ENCODE measurements around the gene MTF2.
A peak's percentile ranks its signal among the peaks of the same experiment; 100 is the strongest.
"Not testable (repeated sequence)": the region's sequence is repeated elsewhere in the genome, so short reads cannot be mapped to it uniquely, and the experiment has no call there.

MTF2 gene

DNA sequence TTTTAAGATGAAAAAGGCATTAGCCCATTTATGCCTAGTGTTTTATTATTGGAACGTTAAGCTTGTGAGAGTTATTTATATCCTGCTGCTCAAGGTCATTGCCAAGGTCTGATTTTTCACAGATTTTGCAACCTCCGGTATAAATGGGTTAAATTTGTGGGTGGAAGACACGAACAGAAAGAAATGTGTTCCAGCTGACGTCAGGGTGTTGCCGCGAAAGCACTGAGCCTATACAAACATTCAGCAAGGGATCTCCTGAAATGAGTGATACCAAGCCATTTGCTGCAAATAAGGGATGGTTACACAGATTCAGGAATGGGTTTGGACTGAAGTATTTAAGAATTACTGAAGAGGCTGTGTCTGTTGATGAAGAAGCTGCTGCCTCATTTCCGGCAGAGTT, 68.9 kb downstream of the MTF2 start:
- DNase-seq: no peak

DNA sequence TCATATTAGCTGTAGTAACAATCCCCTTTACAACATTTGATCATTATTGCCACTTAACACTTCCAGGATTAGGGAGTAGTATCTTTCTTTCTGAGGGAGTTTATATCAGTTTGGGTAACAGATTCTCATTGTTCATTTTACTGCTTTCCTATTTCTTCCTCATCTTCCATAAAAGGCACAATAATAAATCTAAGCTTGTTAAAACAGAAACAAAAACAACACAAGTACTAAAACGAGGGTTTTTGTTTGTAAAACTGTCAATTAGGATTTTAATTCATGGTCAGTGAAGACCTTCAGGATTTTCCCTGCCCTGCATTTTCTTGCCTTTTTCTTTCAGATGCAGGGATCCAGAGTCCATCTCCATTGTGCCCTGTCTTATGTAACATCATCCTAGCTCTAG, 71.6 kb downstream of the MTF2 start:
- DNase-seq: no peak

DNA sequence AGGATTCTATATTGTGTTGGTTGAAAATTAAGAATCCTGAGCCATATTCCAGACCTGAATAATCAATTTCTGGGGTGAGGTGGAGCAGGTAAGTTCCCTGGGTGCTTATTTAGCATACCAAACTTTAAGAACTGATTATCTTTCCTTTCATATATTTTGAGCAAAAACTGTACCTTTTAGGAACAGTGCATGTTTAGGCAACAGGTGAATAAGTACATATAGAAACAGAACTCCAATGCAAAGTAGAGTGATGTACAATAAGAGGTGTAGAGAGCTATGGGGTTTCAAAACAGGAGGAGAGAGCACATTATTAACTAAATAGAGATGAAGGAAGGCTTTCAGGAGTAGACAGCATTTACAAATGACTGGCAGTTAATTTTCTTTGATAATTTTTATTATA, 72.4 kb downstream of the MTF2 start:
- DNase-seq: no peak

DNA sequence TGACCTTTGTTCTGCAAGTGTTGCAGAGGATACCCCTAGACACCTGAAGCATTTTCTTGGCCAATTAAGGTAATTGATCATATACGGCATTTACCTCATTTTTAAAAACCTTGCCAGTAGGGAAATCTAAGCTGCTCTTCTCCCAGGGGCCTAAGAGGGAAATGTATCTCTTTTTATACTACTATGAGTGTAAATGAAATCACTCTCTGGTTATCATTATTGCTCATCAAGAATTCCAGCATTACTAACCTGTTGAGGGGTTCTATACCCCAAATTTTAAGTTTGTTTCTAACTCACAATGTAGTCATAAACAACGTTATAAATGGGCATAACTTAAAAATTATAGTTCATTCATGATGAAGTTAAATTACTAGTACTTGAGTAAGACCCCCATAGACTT, 73.8 kb downstream of the MTF2 start:
- DNase-seq: no peak

DNA sequence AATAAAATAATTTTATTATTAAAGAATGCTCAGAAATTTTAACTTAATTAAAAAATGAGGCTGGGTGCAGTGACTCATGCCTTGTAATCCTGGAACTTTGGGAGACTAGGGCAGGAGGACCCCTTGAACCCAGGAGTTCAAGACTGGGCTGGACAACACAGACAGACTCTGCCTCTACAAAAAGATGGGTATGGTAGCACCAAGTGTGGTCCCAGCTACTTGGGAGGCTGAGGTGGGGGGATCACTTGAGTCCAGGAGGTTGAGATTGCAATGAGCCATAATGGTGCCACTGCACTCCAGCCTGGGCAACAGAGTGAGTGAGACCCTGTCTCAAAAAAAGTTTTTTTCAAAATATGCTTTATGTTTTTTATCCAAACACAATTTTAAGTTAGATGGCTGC, 75.8 kb downstream of the MTF2 start:
- DNase-seq: no peak

DNA sequence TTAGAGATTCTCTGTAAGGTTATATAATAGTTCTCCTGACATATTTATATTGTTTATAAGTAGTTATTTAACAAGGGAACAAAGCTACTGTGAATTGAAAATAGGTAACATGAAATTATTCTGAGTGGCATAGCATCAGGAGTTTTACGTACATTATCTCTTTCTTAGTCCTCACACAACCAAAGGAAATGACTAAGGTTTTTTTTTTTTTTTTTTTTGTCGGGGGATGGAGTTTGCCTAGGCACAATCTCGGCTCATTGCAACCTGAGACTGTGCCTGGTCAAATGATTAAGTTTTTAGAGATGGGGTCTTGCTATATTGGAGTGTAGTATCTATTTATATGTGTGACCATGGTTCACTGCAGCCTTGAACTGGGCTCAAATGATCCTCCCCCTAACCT, 76.3 kb downstream of the MTF2 start:
- DNase-seq: no peak

DNA sequence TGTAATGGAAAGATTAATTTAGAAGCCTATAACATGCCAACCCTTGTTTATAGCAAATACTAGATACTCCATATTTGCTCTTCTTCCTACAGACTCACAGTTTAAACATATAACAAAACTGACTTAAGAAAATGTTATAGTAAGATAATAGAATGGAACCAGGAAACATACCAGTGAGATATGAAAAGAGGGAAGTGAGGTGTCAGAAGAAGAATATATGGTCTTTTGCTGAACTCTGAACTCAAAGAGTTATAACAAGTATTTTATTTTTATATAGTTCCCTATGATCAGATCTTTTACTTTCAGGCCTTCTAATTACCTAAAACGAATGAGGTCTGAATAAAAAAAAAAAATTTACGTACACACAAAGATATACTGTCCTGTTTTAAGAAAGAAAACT, 80.3 kb downstream of the MTF2 start:
- DNase-seq: no peak

DNA sequence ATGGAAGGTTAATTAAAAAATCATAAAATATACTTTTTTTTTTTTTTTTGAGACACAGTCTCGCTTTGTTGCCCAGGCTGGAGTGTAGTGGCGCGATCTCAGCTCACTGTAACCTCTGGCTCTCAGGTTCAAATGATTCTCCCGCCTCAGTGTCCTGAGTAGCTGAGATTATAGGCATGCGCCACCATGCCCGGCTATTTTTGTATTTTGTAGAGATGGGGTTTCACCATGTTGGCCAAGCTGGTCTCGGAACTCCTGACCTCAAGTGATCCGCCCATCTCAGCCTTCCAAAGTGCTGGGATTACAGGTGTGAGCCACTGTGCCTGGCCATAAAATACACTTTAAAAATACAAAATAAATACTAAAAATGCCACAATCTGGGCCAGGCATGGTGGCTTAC, 84.2 kb downstream of the MTF2 start:
- not testable (repeated sequence) for DNase-seq

DNA sequence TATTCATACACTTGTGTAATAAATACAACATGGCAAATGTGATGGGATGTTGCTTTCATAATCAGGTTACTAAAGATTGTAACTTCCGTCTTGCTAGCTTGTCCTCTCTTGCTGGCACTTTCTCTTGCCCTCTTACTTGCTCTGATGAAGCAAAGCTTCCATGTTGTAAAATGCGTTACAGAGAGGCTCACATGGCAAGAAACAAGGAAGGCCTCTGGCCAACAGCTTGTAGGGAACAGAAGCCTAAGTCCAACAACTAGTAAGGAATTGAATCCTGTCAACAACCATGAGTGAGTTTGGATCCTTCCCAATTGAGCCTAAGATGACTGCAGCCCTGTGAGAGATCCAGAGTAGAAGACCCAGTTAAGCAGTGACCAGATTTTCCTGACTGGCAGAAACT, 85.7 kb downstream of the MTF2 start:
- no peak for DNase-seq

DNA sequence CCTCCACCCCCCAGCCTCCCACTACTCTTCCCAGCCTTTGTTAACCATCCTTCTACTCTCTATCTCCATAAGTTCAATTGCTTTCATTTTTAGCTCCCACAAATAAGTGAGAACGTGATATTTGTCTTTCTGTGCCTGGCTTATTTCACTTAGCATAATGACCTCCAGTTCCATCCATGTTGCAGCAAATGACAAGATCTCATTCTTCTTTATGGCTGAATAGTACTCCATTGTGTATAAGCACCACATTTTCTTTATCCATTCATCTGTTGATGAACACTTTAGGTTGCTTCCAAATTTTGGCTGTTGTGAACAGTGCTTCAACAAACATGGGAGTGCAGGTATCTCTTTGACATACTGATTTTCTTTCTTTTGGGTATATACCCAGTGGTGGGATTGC, 86.8 kb downstream of the MTF2 start:
- not testable (repeated sequence) for DNase-seq

DNA sequence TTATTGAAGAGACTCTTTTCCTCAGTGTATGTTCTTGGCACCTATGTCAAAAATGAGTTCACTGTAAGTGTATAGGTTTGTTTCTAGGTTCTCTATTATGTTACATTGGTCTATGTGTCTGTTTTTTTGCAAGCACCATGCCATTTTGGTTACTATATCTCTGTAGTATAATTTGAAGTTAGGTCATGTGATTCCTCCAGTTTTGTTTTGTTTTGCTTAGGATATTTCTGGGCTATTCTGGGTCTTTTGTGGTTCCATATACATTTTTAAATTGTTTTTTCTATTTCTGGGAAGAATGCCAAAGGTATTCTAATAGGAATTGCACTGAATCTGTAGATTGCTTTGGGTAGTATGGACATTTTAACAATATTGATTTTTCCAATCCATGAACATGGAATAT, 87.9 kb downstream of the MTF2 start:
- no peak for DNase-seq

DNA sequence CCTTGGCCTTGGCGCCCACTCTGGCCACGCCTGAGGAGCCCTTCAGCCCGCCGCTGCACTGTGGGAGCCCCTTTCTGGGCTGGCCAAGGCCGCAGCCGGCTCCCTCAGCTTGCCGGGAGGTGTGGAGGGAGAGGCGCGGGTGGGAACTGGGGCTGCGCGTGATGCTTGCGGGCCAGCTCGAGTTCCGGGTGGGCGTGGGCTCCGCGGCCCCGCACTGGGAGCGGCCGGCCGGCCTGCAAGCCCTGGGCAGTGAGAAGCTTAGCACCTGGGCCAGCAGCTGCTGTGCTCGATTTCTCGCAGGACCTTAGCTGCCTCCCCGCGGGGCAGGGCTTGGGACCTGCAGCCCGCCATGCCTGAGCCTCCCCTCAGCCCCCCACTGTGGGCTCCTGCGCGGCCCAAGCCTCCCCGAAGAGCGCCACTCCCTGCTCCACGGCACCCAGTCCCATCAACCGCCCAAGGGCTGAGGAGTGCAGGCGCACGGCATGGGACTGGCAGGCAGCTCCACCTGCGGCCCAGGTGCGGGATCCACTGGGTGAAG, 91.1 kb downstream of the MTF2 start:
- not testable (repeated sequence) for DNase-seq

DNA sequence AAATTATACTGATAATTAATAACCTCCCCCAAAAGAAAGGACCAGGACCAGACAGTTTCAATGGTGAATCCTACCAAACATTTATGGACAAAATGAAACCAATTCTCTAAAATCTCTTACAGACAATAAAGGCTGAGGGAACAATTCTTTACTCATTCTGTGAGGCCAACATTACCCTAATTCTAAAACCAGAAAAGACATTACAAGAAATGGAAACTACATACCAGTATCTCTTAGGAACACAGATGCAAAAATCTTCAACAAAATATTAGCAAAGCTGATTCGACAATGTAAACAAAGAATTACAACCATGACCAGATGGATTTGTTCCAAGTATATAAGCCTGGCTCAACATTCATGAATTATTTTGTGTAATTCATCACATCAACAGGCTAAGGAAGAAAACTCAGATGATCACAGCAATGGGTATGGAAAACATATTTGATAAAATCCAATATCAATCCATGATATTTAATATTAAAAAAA, 92.5 kb downstream of the MTF2 start:
- no peak for DNase-seq

DNA sequence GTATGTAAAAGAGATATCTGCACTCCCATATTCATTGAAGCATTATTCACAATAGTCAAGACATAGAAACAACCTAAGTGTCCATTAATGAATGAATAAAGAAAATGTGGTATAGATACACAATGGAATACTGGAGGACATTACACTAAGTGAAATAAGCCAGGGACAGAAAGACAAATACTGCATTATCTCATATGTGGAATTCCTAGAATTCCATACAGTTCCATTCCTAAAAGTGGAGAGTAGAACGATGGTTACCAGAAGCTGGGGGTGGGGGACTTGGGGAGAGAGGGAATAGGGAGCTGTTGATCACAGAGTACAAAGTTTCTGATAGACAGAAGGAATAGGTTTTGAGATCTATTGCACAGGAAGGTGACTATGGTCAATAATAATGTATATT, 93.7 kb downstream of the MTF2 start:
- DNase-seq: no peak

DNA sequence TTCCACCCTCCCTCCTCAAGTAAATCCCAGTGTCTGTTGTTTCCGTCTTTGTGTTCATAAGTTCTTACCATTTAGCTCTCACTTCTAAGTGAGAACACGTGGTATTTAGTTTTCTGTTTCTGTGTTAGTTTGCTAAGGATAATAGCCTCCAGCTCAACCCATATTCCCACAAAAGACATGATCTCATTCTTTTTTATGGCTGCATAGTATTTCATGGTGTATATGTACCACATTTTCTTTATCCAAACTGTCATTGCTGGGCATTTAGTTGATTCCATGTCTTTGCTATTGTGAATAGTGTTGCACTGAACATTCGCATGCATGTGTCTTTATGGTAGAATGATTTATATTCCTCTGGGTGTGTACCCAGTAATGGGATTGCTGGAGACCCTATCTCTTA, 95.6 kb downstream of the MTF2 start:
- DNase-seq: not testable (repeated sequence)

DNA sequence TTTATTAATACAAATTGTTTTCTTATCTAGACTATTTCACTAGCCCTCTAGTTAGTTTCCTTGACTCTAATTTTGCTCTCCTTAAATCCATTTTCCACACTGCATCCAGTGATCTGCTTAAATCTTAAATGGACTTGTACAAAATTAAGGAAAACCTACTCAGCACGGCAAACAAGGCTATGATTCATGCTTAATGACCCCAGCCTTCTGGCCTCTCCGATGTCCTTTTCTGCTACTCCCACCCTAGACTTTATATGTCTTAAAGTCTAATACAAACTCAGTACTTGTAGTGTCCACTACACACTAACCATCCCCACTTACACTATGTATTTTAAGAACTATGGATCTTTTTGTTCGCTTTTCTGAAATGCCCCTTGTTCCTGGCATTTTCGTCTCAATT, 98.9 kb downstream of the MTF2 start:
- no peak for DNase-seq

DNA sequence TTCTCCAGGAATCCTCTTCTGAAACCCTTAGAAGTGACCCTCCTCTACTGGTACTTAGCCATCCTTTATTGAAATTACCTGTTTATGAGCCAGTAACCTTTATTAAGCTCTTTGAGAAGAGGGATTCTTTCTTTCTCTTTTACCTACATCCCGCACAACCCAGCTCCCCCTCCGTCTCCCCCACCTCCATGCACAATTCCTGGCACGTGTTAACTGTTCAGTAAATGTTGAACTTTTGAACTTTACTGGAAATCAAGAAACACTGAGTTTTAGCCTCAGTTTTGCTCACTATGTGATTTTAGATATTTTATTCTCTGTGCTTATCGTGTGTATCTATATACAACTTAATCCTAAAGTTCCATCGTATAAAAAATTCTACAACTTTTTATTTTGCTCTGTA, 99.3 kb downstream of the MTF2 start:
- DNase-seq: no peak

DNA sequence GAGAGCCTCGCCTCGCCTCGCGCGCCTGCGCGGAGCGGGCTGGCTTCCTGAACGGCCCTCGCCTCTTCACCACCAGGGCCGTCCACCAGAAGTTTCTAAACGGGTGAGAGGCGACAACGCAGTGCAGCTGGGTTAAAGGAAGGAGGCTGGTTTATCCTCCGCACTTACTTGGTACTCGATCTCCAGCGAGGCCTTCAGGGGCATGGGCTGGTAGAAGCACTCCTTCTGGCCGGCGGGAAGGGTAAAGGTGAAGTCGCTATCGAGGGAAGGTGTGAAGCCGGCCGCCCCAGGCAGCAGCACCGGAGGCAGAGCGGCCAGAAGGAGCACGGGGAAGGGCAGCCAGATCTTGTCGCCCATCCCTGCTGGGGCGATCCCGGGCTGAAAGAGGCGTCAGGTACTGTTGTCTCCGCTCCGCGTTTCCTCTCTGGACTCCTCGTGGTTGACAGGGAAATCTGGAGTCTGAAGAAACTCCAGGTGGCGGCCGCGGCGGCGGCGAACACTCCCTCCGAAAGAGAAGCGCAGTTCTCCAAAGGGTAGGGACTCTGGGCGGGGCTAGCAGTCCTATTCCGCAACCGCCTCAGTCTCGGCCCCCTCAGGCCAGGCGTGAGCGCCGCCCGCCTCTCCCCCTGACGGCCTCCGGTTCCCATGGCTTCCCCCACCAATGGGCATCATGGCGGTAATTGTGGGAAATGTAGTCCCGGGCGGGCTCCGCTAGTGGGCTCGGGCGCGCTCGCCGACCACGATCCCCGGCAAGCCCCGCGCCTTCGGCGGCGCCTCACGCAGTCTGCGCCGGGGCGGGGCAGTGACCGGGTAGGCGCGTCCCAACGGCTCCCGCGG, 101.0 kb downstream of the MTF2 start, which contains the start of gene TMED5:
TSS of gene TMED5 (minus strand) at position 528 of the 837 bp plus-strand sequence. CDS start at position 357, 171 bp downstream.
- peak; percentile 96 for DNase-seq

DNA sequence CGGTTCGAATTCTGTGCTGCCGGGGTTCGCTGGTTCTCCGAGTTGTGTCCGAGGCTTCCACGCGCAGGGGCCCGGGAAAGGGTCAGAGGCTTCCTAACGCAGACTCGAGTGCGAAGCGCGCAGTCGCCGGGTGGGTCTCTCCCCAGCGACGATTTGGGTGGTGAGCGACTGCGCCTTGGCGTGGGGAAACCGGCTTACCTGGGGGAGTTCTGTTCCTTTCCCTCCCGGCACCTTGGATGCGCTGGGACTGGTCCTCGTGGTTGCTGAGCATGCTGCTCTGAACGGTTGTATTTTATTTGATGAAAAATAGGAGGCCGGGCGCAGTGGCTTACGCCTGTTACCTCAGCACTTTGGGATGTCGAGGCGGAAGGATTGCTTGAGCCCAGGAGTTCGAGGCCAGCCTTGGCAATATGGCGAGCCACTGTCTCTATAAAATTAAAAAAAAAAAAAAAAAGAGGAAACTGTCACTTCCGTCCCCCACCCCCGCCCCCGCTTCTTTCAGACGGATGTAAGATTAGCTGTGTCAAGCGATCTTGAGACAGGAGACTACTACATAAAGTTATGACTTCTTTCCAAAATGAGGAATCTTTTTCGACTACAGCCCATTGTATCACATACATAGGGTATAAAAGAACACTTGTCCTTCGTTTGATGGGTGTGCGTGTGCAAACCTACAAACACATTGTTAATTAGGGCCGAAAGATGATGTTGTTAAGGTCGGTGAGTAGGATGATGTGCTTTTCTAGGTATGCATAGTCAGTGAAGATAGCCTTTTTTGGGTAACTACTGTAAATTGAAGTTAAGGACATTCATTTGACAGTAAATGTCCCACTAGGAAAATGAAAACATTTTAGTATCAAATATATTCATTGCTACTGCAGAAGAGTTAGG, 101.9 kb downstream of the MTF2 start, which contains the start of gene CCDC18:
TSS of gene CCDC18 (plus strand) at position 2 of the 891 bp plus-strand sequence. CDS start 2,638 bp downstream, outside the sequence.
- DNase-seq: peak; percentile 69

DNA sequence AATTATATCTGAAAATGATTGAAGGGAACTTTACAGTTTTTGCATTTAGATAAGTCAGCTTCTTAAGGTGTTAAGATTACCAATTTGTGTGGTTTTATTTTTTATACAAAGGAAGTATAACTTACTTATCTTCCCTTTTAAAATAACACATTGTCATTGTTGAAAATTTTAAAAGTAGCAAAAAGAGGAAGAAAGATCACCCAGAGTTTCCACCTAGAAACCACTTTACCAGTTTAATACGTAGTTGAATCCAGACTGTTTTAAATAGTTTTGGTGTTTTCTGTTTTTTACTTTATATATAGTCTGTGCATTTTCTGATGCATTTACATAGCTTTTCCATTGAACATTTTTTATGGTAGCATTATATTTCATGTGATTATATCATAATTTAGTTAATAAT, 107.6 kb downstream of the MTF2 start:
- DNase-seq: no peak

All from stimulated activated naive CD4-positive, alpha-beta T cell treated with Interleukin-2 at 50 U/mL for 16 hours (primary cell).